ENCODE data around the gene MFAP2. TPM values are rescaled to one million over a fixed set of nuclear protein-coding genes. Genes with fewer than 3 reads are reported as not detected.

Gene MFAP2
- polyA plus RNA-seq, 3 donors = not detected

- H3K27me3 ChIP-seq (ENCODE audit: control insufficient read depth in 2 of 2, insufficient read depth in 2 of 2, low read length in 2 of 2) = no peaks in the 10 kb centered on the region
- no peak overlapping the region for H3K4me2 ChIP-seq (replicated peaks; ENCODE audit: extremely low read depth, low read length, poor library complexity, severe bottlenecking)
- H3K9me3 ChIP-seq (replicated peaks in 1 of 2; ENCODE audit: control insufficient read depth in 1 of 2, insufficient read depth in 1 of 2, low read length in 2 of 2) = no peaks in the 10 kb centered on the region
- intact Hi-C loops (cut with micrococcal nuclease) = no loop called here
- Mint-ChIP-seq H3K36me3 (peaks cover 52 to 83% of the 10 kb centered on the region in 2 donors), H3K27ac (peak overlapping the region in 1 of 7 donors; percentile 15), H3K27me3 (ENCODE audit: low read depth in 3 of 3) (no peaks in the 10 kb centered on the region), H3K4me1 (no peaks in the 10 kb centered on the region), H3K9me3 (peaks cover 0 to 1% (median 0%) of the 10 kb centered on the region in 7 donors), H3K4me3 (no peak overlapping the region)
- no peak overlapping the region for H2AFZ ChIP-seq (ENCODE audit: insufficient read depth, low read depth, low read length, poor library complexity, severe bottlenecking)
- H3K36me3 ChIP-seq (replicated peaks in 1 of 2; ENCODE audit: control insufficient read depth in 1 of 2, insufficient read depth in 2 of 2, low read length in 2 of 2) = peaks cover 55 to 68% of the 10 kb centered on the region in 2 donors
- no peak for DNase-seq
- no peak overlapping the region for H3K9ac ChIP-seq (ENCODE audit: insufficient read depth, low read length, poor library complexity, severe bottlenecking)
- WGBS (ENCODE audit: insufficient coverage) = 93% methylated on average over 3 of the region's 12 CpGs
- no peak overlapping the region for H3K27ac ChIP-seq (ENCODE audit: low read depth in 1 of 2, low read length in 2 of 2)
- H3K4me1 ChIP-seq (ENCODE audit: control insufficient read depth in 1 of 2, insufficient read depth in 2 of 2, low read length in 2 of 2) = no peaks in the 10 kb centered on the region
- no peak for TF ChIP-seq CTCF (IDR thresholded peaks at IDR 0.05)
- H3K4me3 ChIP-seq (replicated peaks in 1 of 3; ENCODE audit: low read depth in 2 of 3, low read length in 3 of 3) = no peak overlapping the region
- H4K20me1 ChIP-seq (ENCODE audit: insufficient read depth, low read length) = no peaks in the 10 kb centered on the region
- no peaks in the 10 kb centered on the region for H3K79me2 ChIP-seq (ENCODE audit: insufficient read depth, low read length)
Measured at GRCh38 chr1:16992102-16992501, 11.7 kb upstream of the MFAP2 start.

- intact Hi-C loops (cut with micrococcal nuclease) = no loop called here
- no peak overlapping the region for H3K4me3 Mint-ChIP-seq
- no peaks in the 10 kb centered on the region for H3K4me1 Mint-ChIP-seq
- DNase-seq = no peak
- no peaks in the 10 kb centered on the region for H3K79me2 ChIP-seq (ENCODE audit: insufficient read depth, low read length)
- no peaks in the 10 kb centered on the region for H3K27me3 ChIP-seq (ENCODE audit: control insufficient read depth in 2 of 2, insufficient read depth in 2 of 2, low read length in 2 of 2)
- peaks cover 51 to 83% of the 10 kb centered on the region in 2 donors for H3K36me3 Mint-ChIP-seq
- H3K4me3 ChIP-seq (replicated peaks in 1 of 3; ENCODE audit: low read depth in 2 of 3, low read length in 3 of 3) = no peak overlapping the region
- no peaks in the 10 kb centered on the region for H3K9me3 ChIP-seq (replicated peaks in 1 of 2; ENCODE audit: control insufficient read depth in 1 of 2, insufficient read depth in 1 of 2, low read length in 2 of 2)
- no peaks in the 10 kb centered on the region for H4K20me1 ChIP-seq (ENCODE audit: insufficient read depth, low read length)
- H3K27me3 Mint-ChIP-seq (ENCODE audit: low read depth in 3 of 3) = no peaks in the 10 kb centered on the region
- H3K36me3 ChIP-seq (replicated peaks in 1 of 2; ENCODE audit: control insufficient read depth in 1 of 2, insufficient read depth in 2 of 2, low read length in 2 of 2) = peaks cover 55 to 68% of the 10 kb centered on the region in 2 donors
- no peak overlapping the region for H3K27ac Mint-ChIP-seq
- over 99% methylated on average over 12 of the region's 12 CpGs for WGBS (ENCODE audit: insufficient coverage)
- no peak overlapping the region for H3K4me2 ChIP-seq (replicated peaks; ENCODE audit: extremely low read depth, low read length, poor library complexity, severe bottlenecking)
- peaks cover 0 to 1% (median 0%) of the 10 kb centered on the region in 7 donors for H3K9me3 Mint-ChIP-seq
- no peak overlapping the region for H2AFZ ChIP-seq (ENCODE audit: insufficient read depth, low read depth, low read length, poor library complexity, severe bottlenecking)
- TF ChIP-seq CTCF (IDR thresholded peaks at IDR 0.05) = no peak
- no peak overlapping the region for H3K27ac ChIP-seq (ENCODE audit: low read depth in 1 of 2, low read length in 2 of 2)
- H3K9ac ChIP-seq (ENCODE audit: insufficient read depth, low read length, poor library complexity, severe bottlenecking) = no peak overlapping the region
- no peaks in the 10 kb centered on the region for H3K4me1 ChIP-seq (ENCODE audit: control insufficient read depth in 1 of 2, insufficient read depth in 2 of 2, low read length in 2 of 2)
Measured at GRCh38 chr1:16991571-16991970, 11.2 kb upstream of the MFAP2 start.
